GM21619 (cell line): ENCODE results near the gene AGPAT2.

ENCODE experiments used
- ATAC-seq: cut with Tn5 transposase; IDR thresholded peaks from one replicate; pipeline ENCODE4 v1.9.1; 2021; ENCODE audit not compliant: unreplicated experiment

AGPAT2 gene

DNA sequence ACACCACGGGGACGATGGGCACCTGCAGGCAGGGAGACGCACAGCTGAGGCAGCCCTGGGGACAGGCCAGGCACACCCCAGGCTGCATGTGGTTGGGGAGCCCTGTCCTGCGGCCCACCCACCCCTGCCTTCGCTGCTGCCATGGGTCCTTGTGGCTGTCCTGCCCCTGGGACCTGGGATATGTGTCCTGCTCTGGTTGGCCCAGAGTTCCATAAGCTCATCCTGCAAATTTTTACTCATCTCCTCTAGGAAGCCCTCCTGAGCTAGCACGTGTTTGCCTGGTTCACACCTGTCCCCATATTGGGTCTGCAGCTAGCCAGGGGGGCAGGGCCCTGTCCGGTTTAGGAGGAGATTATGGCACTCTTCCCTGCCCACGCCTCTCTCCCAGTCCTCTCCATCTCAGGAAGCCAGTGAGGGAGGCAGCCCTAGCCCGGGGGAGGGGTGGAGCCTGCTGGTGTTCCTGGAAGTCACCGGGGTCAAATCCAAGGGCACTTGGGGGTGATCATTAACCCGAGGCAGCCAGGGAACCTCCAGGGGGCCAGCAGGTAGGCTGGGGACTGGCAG is 12.4 kb downstream of the AGPAT2 start:
- ATAC-seq: no peak

DNA sequence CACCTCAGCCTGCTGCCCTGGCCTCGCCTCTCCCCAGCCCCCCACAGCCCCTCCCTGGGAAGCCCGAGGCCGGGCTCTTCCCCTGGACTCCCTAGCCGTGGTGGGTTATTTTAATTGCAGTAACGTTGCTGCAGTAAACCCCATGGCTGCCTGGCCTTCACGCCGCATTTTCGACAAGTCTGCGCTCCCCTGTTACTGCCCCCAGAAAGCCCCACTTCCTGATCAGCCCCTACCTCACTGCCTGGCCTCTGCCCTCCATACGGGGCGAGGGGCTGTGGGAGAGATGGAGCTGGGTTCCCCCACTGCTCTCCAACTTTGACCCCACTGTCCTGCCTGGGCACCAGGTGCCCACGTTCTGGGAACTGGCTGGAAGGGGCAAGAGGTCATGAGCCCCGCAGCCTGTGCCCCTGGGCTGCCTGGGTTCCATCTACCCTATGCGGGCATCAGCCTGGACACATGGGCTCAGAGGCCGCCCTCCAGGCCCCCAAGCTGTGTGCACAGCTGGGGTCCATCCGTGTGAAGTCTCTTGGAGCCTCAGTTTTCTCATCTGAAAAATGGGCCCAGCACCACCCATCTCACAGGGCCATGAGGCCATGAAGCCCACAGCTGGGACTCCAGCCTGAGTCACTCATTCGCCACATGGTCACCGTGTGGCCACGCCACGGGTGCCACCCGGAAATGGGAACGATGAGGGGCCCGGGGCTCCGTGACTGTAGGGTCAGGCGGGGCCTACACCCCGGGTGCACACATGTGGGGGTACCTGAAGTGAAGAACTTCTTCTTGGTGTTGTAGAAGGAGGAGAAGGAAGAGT is 13.1 kb downstream of the AGPAT2 start:
- ATAC-seq: no peak

DNA sequence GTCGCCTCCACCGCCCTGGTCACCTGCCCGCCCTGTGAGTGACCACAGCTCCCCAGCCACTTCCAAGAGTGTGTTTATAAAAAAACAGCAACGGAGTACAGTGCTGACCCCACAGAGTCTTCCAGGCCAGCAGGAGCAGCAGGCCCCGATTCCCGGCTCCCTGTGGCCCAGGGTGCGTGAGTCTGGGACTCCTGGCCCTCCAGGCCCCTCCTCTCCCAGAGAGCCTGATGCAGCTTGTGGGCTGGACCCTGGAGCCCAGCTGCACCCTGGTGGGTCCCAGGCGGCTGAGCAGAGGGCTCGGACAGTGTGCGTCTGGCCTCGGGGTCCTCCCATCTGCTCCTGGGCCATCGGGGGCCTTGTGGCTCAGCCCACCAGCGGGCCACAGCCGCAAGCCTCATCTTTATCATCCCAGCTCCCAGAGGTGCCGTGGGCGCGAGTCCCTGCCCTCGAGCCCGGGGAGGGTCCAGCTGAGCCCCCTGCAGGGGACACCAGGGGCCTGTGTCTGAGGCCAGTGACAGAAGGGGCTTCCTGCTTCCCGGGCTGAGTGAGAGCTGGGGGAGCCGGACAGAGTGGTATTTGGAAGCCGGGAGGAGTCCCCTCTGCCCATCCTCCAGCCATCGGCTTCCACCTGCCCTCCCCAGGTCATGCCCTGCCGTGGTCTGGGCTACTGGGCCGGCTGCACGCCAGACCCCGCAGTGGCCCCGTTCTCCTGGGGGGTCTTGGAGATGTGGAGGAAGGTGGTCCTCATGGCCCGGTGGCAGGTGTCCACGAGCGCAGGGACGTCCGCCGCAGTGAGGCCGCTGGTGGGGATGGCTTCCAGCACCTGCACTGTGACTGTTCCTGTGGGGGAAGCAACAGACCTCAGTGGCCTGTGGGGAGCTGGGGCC is 13.9 kb downstream of the AGPAT2 start:
- no peak for ATAC-seq

DNA sequence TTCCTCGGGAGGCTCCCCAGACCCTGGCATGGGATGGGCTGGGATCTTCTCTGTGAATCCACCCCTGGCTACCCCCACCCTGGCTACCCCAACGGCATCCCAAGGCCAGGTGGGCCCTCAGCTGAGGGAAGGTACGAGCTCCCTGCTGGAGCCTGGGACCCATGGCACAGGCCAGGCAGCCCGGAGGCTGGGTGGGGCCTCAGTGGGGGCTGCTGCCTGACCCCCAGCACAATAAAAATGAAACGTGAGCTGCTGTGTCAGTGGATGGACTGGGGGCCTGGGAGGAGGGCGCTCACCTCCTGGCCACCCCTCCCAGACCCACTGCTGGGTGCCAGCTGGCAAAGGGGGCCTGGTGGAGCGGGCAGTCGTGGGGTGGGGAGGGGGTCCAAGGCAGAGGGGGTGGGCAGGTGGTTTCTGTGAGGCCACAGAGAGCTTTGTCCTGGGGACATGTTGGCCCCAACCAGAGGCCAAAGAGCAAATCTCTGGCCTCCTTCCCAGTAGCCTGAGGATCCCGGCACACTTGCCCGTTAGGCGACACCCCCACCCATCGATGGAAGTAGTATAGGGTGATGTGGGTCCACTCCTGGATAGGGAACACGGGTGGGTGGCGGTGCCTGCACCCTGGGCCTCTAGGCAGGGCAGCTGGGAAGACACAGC is 14.7 kb downstream of the AGPAT2 start:
- ATAC-seq: no peak

DNA sequence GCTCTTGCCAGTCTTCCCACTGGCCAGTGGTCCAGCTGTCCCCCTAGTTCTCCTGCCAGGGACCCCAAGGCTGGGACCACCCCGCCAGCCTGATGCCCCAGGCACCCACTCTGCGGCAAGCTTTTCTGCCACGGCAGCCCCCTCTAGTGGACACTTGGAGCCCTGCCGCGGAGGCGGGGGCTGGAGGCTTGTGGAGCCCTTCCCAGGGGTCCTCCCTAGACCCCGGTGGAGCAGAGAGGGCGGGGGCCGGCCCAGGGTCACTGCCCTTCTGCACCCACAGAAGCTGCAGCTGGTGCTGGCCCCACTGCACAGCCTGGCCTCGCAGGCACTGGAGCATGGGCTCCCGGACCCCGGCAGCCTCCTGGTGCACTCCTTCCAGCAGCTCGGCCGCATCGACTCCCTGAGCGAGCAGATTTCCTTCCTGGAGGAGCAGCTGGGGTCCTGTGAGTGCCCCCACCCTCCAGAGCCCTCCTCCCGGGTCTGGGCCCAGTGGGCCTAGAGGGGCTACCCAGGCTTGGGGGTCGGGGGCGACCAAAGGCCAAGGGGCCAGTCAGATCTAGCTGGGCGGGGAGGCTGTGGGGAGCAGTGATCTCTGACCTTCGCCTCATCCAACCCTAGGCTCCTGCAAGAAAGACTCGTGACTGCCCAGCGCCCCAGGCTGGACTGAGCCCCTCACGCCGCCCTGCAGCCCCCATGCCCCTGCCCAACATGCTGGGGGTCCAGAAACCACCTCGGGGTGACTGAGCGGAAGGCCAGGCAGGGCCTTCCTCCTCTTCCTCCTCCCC is 15.4 kb downstream of the AGPAT2 start:
- ATAC-seq: no peak

DNA sequence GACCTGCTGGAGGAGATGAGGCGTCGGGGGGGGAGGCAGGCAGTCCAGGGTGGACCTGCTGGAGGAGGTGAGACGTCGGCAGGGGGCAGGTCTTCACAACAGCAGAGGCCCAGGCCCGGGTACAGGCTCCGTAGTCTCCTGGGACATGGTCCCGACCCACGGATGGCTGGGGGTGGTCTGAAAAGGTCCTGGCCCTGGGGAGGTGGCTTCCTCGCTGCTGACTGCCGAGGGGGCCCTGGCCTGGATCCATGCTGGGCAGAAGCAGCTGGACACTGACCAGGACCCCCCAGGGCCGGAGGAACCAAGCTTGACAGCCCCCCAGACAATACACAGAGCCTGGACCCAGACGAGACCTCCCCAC is 16.0 kb downstream of the AGPAT2 start:
- no peak for ATAC-seq

DNA sequence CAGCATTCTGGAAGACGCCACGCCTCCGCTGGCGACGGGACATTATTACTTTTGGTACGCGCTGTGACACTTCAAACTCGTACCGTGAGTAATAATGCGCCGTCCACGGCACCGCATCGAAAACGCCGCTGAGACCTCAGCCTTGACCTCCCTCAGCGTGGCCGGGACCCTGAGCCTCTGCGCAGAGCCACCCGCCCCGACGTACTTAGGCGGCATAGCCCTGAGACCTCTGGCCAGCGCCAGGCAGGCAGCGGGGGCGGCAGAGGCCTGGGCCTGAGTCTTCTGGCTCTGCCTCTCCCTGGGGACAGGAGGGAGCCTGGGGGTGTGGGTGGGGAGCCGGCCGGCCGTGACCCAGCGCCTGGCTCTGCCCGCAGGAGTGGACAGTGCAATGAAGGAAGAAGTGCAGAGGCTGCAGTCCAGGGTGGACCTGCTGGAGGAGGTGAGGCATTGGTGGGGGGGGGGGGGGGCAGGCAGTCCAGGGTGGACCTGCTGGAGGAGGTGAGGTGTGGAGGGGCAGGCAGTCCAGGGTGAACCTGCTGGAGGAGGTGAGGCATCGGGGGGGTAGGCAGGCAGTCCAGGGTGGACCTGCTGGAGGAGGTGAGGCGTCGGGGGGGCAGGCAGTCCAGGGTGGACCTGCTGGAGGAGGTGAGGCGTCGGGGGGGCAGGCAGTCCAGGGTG is 16.5 kb downstream of the AGPAT2 start:
- no peak for ATAC-seq

DNA sequence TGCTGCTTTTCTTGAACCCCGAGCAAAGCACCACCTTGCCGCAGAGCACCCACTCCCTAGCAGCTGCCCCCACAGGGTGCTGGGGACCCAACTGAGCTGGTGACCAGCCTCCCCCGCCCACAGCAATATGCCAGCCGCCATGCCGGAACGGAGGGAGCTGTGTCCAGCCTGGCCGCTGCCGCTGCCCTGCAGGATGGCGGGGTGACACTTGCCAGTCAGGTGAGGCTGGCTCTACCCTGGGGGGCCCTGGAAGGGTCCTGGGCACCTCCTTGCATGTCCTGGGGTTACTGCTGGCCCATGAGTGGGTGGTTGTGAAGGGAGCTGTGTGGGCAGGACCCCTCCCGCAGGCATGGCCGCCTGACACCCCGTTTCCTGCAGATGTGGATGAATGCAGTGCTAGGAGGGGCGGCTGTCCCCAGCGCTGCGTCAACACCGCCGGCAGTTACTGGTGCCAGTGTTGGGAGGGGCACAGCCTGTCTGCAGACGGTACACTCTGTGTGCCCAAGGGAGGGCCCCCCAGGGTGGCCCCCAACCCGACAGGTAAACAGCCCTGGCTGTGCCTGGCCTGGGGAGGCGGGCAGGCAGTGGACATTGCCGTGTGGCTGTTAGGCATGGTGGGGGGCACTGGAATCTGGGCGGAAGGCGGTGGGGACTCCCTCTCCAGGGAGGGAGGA is 17.3 kb downstream of the AGPAT2 start:
- ATAC-seq: no peak

DNA sequence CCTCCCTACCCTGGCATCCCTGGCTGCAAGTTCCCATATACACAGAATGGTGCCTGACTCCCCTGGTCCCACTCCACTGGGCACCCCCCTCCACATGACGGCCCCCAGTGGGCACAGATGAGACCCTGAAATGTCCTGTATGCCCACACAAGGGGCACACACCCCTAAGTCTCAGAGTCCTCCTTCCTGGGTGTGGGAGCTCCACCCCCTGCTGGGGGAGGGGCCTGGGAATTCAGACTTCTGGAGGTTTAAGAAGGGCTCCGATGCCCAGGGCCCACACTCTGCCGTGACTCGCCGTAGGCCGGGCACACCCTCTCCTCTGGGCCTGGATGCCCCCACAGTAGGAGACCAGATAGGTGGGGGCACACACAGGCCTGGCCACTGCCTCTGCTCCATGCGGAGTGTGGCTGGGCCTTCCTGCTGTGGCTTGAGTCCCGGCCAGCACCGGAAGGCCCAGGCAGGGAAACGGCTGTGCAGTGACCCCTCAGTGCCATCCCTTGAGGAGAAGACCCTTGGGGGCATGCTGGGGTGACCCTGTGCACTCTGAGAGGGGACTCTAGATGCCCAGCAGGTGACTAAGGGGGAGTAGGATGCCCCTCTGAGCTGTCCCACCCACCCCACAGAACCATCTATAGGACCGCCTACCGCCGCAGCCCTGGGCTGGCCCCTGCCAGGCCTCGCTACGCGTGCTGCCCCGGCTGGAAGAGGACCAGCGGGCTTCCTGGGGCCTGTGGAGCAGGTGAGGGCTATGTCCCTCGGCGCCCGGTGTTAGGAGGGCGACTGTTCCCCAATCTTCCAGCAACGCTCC is 18.1 kb downstream of the AGPAT2 start:
- ATAC-seq: no peak

DNA sequence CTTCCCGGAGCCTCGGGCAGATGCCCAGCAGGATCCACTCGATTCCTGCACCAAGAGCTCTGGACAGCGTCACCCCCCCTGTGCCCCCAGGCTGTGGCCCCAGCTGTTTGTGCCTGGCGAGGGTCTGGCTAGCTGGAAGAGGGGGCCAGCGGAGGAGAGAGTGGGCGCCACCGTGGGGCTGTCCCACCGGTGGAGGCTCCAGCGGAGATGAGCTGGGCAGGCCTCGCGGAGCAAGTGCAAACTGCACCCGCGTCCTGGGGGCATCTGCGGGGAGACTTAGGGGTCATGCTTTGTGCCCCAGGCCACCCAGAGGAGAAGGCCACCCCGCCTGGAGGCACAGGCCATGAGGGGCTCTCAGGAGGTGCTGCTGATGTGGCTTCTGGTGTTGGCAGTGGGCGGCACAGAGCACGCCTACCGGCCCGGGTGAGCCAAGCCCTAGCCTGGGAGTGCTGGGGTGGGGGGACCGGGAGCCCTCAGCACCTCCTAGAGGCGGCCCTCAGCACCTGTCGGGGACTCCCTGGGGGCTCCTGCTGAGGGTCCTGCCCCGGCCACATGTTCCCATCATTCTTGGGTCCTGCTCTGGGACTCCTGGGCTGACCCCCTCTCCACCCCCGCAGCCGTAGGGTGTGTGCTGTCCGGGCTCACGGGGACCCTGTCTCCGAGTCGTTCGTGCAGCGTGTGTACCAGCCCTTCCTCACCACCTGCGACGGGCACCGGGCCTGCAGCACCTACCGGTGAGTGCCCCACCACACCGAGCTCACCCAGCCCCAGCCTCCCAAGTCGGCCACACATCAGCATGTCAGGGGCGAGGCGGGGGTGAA is 19.1 kb downstream of the AGPAT2 start:
- ATAC-seq: no peak

DNA sequence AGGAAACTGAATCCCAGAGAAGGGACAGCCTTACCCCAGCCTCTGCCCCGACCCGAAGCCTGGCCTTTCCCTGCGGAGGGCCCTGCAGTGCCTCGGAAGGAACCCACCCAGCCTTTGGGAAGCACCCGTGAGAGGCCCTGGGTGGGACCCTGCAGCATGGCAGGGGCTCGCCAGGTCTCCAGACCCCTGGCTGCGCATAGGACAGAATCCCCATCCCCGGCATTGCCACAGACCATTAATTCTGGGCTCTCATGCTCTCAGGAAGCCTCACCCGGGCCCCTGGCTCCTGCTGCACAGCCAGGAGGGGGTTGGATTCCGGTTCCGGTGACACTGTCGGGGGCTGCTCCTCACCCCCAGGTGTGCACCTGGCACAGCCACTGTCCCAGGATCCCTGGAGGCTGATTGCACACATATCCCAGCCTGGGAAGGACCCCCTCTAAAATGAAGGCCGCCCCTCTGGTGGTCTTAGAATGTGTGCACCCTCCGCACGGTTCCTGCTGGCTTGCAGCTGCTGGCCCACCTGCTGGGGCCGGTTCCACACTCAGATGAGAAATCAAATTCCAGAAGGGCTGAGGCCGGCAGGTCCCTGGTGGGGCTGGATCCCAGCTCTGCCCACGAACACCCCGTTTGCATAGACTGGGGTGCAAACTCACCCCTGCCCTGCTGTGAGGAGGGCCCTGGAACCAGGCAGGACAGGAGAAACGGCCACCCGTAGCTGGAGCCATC is 19.9 kb downstream of the AGPAT2 start:
- no peak for ATAC-seq

DNA sequence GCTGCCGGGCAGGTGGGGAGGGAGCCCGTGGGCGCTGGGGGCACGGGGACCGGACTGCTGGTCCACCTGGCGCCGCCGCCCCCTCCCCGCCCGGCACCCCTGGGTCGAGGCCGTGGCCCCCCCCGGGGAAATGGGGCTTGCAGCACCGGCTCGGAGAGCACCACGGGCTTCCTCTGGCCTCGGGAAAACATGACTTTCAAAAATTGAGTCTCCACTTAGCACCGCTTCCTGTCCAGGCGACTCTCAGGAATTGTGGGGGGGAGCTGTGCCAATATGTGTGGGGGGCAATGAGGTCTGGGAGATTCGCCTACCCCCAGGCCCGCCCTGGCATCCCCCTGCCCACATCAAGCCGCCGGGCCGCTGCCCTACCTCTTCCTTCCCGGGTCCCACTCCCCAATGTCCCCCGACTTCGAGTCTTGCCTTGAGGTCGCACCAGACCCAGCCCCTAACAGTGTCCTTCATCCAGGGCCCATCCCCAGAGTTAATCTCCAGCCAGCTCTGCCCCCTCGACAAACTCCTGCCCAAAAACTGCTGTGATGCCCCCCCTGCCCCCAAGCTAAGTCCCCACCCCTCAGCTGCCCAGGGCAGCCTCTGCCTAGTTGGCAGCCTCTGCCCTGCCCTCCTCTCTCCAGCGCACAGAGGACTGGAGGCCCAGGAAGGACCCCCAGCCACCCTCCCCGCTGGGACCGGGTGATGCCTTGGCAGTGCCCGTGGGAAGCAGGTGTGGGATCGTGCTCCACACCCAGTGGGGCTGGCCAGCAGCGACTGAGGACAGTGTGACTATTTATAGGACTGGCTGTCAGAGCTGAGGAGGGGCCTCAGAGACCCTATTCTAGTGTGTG is 20.7 kb downstream of the AGPAT2 start:
- no peak for ATAC-seq

DNA sequence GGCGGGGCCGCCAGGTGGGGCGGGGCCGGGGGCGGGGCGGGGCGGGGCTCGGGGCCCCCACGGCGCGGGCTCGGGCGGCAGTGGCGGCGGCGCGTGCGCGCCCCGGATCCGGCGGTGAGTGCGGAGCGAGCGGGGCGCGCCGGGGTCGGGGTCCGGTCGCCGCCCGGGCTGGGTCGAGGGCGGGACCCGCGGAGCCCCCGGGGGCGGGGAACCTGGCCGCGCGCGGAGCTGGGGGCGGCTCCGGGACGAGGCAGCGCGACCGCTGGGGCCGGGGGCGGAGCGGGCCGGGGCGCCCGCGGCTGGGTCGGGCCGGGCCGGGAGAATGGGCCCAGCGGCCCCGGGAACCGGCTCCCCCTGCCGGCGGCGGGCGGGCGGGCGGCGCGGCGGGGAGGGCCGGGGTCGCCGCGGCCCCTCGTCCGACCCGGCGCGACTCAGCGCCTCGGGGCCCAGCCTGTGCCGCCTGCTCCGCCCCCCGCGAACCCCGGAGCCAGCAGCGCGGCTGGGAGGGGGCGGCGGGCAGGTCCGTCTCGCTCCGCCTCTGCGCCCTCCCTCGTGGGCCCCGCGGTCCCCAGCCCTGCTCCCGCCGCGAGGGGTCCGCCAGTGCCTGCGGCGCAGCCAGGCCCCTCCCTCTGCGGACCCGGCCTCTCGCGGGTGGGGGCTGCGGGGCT is 21.4 kb downstream of the AGPAT2 start:
- ATAC-seq: no peak

DNA sequence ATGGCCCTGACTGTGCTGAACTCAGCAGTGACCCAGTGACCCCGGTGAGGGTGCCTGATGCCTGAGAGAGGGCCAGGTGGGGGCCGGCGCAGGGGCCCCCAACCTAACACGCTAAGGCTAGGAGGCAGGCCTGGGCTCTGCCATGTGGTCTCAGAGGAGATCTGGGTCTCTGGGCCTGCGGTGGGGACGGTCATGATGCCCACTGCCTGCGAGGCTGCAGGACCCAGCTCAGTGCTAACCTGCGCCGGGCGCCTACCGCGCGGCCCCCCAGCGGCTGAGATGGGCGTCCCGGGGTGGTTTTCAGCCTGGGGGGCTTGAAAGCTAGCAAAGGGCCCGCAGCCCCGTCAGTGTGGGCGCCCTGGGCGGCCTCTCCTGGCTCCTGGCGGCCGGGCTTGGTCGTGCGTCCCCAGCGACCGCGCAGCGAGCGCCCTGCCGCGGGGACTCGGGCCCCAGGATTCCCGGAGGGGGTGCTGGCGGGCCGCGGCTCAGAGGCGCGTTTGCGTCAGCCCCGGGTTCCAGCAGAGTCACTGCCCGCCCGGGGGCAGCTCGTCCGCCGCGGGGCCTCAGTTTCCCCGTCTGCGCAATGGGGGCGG is 22.1 kb downstream of the AGPAT2 start:
- ATAC-seq: no peak
